ENCODE results near the gene MMP7. TPM values are rescaled to one million over a fixed set of nuclear protein-coding genes. Genes with fewer than 3 reads are reported as not detected.
A peak's percentile ranks its signal among the peaks of the same experiment; 100 is the strongest.

MMP7 gene
- polyA plus RNA-seq, 2 of the 4 experiments (the other 2 are of a cell fraction), result 8.9 to 54.8 TPM

GRCh38 chr11:102539567-102539966, 9.0 kb upstream of the MMP7 start:
- POLR2A ChIA-PET, result no interaction called here
- ATAC-seq, result no peak

GRCh38 chr11:102538932-102539331, 8.4 kb upstream of the MMP7 start:
- FAIRE-seq (no peak), DNase-seq (ENCODE audit: low read depth in 1 of 2, low spot score in 1 of 2) (no peak), ATAC-seq (no peak)
- Histone ChIP-seq H3K27ac (peak overlapping the region in 1 of 2 experiments; percentile 28; a peak in 1 of 6 replicates), H3K9me3 (no peaks in the 10 kb centered on the region), H3K4me3 (no peak overlapping the region), H3K4me1 (no peaks in the 10 kb centered on the region), H3K4me2 (no peak overlapping the region)
- 94% methylated on average over 4 of the region's 4 CpGs for WGBS (ENCODE audit: missing lambda C conversion rate)
- ChIA-PET CTCF (no interaction called here), POLR2A (no interaction called here)
- TF ChIP-seq JUNB (IDR thresholded peaks at IDR 0.05) (no peak), ZC3H11A (IDR thresholded peaks at IDR 0.05) (no peak), MAFK (IDR thresholded peaks at IDR 0.05; ENCODE audit: partially characterized antibody) (no peak), NPAS2 (CRISPR knock-in tag; IDR thresholded peaks at IDR 0.05; ENCODE audit: borderline replicate concordance) (no peak), ELK1 (IDR thresholded peaks at IDR 0.05; ENCODE audit: low read depth, low read length) (no peak), HDAC2 (IDR thresholded peaks at IDR 0.05) (no peak)

More at GRCh38 chr11:102539567-102539966, 9.0 kb upstream of the MMP7 start:
- WGBS (ENCODE audit: missing lambda C conversion rate), result 72% methylated on average over 2 of the region's 2 CpGs
- H3K4me3 ChIP-seq, result no peak overlapping the region
- DNase-seq (ENCODE audit: low read depth in 1 of 2, low spot score in 1 of 2) (no peak), FAIRE-seq (no peak)
- no peak overlapping the region for H3K4me2 ChIP-seq
- no peaks in the 10 kb centered on the region for H3K9me3 ChIP-seq
- CTCF ChIA-PET, result no interaction called here
- no peaks in the 10 kb centered on the region for H3K4me1 ChIP-seq
- no peak for TF ChIP-seq CHD4 (IDR thresholded peaks at IDR 0.05; ENCODE audit: borderline replicate concordance)
- no peak for TF ChIP-seq SREBF2 (IDR thresholded peaks at IDR 0.05)
- no peak for TF ChIP-seq HMGXB4 (CRISPR knock-in tag; IDR thresholded peaks at IDR 0.05; ENCODE audit: borderline replicate concordance)
- no peak for TF ChIP-seq HES2 (IDR thresholded peaks at IDR 0.05)
- no peak for TF ChIP-seq ZNF302 (CRISPR knock-in tag; IDR thresholded peaks at IDR 0.05)
- TF ChIP-seq ZC3H11A (IDR thresholded peaks at IDR 0.05), result no peak
- TF ChIP-seq HEYL (CRISPR knock-in tag; IDR thresholded peaks at IDR 0.05), result no peak
- TF ChIP-seq SMC3 (IDR thresholded peaks at IDR 0.05), result no peak
- no peak for TF ChIP-seq NR3C1 (IDR thresholded peaks at IDR 0.05)
- no peak for TF ChIP-seq RAD21 (conservative IDR thresholded peaks at IDR 0.05 in 1 of 2, IDR thresholded peaks at IDR 0.05 in 1 of 2)
- no peak for TF ChIP-seq BCL3 (IDR thresholded peaks at IDR 0.05)
- TF ChIP-seq EP300 (IDR thresholded peaks at IDR 0.05), result no peak
- H3K27ac ChIP-seq, result no peak overlapping the region

- no peak overlapping the region for H3K27ac ChIP-seq
- no peak overlapping the region for H3K4me2 ChIP-seq
- no peaks in the 10 kb centered on the region for H3K9me3 ChIP-seq
- ChIA-PET CTCF (interaction anchor here (1.5 to 2.0 kb wide), 2 partner anchors 10 to 16 kb away, joined by 3 to 7 read pairs; no protein-coding TSS in a partner anchor), POLR2A (no interaction called here)
- H3K4me3 ChIP-seq, result no peak overlapping the region
- TF ChIP-seq RAD21 (conservative IDR thresholded peaks at IDR 0.05 in 1 of 2, IDR thresholded peaks at IDR 0.05 in 1 of 2) (peak in 1 of 2 experiments; percentile 30; a peak in 1 of 5 replicates), ZSCAN20 (CRISPR knock-in tag; IDR thresholded peaks at IDR 0.05) (no peak), NR3C1 (IDR thresholded peaks at IDR 0.05) (no peak), CHD4 (IDR thresholded peaks at IDR 0.05; ENCODE audit: borderline replicate concordance) (no peak)
- ATAC-seq (peak in 1 of 2 experiments; percentile 54; a peak in 2 of 6 replicates), FAIRE-seq (no peak), DNase-seq (ENCODE audit: low read depth in 1 of 2, low spot score in 1 of 2) (no peak)
- H3K4me1 ChIP-seq, result peaks cover 19% of the 10 kb centered on the region
- 73% methylated on average over 6 of the region's 6 CpGs for WGBS (ENCODE audit: missing lambda C conversion rate)
Observed at GRCh38 chr11:102534261-102534872, 3.8 kb upstream of the MMP7 start.

Measured in A549 (cell line).